Left kidney (tissue), 8 donors: Measurements from ENCODE around the gene CEP85. TPM values are rescaled to one million over a fixed set of nuclear protein-coding genes. Genes with fewer than 3 reads are reported as not detected.

Experiments used
- DNase-seq: peaks from one replicate; pipeline ENCODE4 v3.0.0-alpha.2; 2013
- long read RNA-seq, 8 donors: transcript quantifications; one replicate each; lab custom pipeline, GENCODE V29; 2026
- polyA plus RNA-seq: library from polyadenylated mRNA; unstranded; fragments of 120-200 nt; gene quantifications from one replicate; pipeline ENCODE4 v1.2.1, GENCODE V29; 2013; ENCODE audit not compliant: insufficient read length

Gene CEP85
- 24.9 TPM for polyA plus RNA-seq
- long read RNA-seq, donor 1, result 0 reads
- long read RNA-seq, donor 2, partial matches to known transcripts, result 5 of 6 reads
- long read RNA-seq, donor 2, other reads (novel, unspliced or antisense), result 0 of 6 reads
- long read RNA-seq, donor 3, result 0 reads
- long read RNA-seq, donor 4, result 0 reads
- long read RNA-seq, donor 5, partial matches to known transcripts, result 0 of 2 reads
- long read RNA-seq, donor 5, other reads (novel, unspliced or antisense), result 0 of 2 reads
- long read RNA-seq, donor 6, partial matches to known transcripts, result 0 of 1 reads
- long read RNA-seq, donor 6, other reads (novel, unspliced or antisense), result 0 of 1 reads
- long read RNA-seq, donor 7, partial matches to known transcripts, result 0 of 3 reads
- long read RNA-seq, donor 7, other reads (novel, unspliced or antisense), result 0 of 3 reads
- long read RNA-seq, donor 8, partial matches to known transcripts, result 0 of 1 reads
- long read RNA-seq, donor 8, other reads (novel, unspliced or antisense), result 0 of 1 reads

GRCh38 chr1:26233903-26234643, at the start of gene CEP85:
TSS of gene CEP85 (plus strand) at chr1:26234200. CDS start at chr1:26239784, 5,584 bp downstream.
- DNase-seq, result peak; percentile 96

- DNase-seq, result no peak
Observed at GRCh38 chr1:26184883-26185282, 49.1 kb upstream of the CEP85 start.

- no peak for DNase-seq
Observed at GRCh38 chr1:26187882-26188281, 46.1 kb upstream of the CEP85 start.

- no peak for DNase-seq
Observed at GRCh38 chr1:26188477-26188876, 45.5 kb upstream of the CEP85 start.

- no peak for DNase-seq
Observed at GRCh38 chr1:26189331-26189730, 44.7 kb upstream of the CEP85 start.

- DNase-seq, result no peak
Observed at GRCh38 chr1:26189751-26190275, 44.2 kb upstream of the CEP85 start.

- DNase-seq, result peak; percentile 69
Observed at GRCh38 chr1:26190373-26190987, 43.5 kb upstream of the CEP85 start, which contains the start of gene CATSPER4. TSS of gene CATSPER4 (plus strand) at chr1:26190602. CDS start at chr1:26190628, 26 bp downstream.

- no peak for DNase-seq
Observed at GRCh38 chr1:26191739-26192138, 42.3 kb upstream of the CEP85 start.

GRCh38 chr1:26195805-26196204, 38.2 kb upstream of the CEP85 start:
- no peak for DNase-seq

- no peak for DNase-seq
Observed at GRCh38 chr1:26197301-26197700, 36.7 kb upstream of the CEP85 start.

- DNase-seq, result no peak
Observed at GRCh38 chr1:26197813-26198212, 36.2 kb upstream of the CEP85 start.

GRCh38 chr1:26200413-26200812, 33.6 kb upstream of the CEP85 start:
- no peak for DNase-seq

GRCh38 chr1:26203642-26204318, 30.2 kb upstream of the CEP85 start:
- DNase-seq, result no peak

- no peak for DNase-seq
Observed at GRCh38 chr1:26210147-26210870, 23.7 kb upstream of the CEP85 start.

- DNase-seq, result no peak
Observed at GRCh38 chr1:26212726-26213125, 21.3 kb upstream of the CEP85 start.

- no peak for DNase-seq
Observed at GRCh38 chr1:26213335-26213905, 20.6 kb upstream of the CEP85 start.

- no peak for DNase-seq
Observed at GRCh38 chr1:26215246-26215645, 18.8 kb upstream of the CEP85 start.

- no peak for DNase-seq
Observed at GRCh38 chr1:26218906-26219494, 15.0 kb upstream of the CEP85 start.

- no peak for DNase-seq
Observed at GRCh38 chr1:26220199-26220912, 13.6 kb upstream of the CEP85 start.

- no peak for DNase-seq
Observed at GRCh38 chr1:26221094-26221493, 12.9 kb upstream of the CEP85 start.
